Right hindlimb (tissue), 1 donor: ENCODE measurements around the gene PSG4.
"Not testable (repeated sequence)": the region's sequence is repeated elsewhere in the genome, so short reads cannot be mapped to it uniquely, and the experiment has no call there.

Experiments
- DNase-seq: peaks from one replicate; pipeline ENCODE4 v3.0.0-alpha.2; 2018

The PSG4 gene

GRCh38 chr19:43197666-43198397 is 7.6 kb downstream of the PSG4 start:
- DNase-seq: not testable (repeated sequence)

GRCh38 chr19:43194397-43194796 is 11.0 kb downstream of the PSG4 start:
- not testable (repeated sequence) for DNase-seq

DNA sequence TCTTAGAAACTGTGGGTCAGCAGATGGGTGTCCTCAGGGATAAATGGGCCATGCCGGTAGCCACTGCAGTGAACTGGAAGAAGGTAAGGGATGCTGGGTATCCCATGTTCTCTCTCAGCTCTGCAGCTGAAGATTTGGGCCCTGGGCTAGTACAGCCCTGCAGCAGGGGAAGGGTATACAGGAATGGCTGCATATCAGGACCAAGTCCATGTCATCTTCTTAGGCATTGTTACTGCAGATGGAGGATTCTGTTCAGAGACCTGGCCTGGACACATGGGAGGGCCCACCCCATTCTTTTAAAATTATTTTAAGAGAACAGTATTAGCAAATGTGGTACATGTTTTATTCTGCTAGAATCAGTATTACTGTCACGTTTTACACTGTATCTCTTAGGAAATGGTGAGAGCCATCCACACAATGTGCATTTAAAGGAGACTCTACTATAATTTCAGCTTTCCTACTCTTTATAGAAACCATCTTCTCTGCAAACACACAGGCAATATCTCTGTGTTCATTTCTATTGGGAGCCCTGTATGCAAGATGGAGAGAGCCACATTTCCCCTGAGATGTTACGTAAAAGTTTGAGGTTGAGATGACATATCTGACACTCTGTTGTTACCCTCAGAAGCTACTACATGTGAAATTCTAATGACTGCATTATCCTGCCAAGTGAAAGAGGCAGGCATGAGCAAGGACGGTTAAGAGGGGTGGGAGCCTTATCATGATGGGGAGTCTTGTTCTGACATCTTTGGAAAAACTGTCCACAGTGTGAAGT is 12.9 kb downstream of the PSG4 start:
- not testable (repeated sequence) for DNase-seq

DNA sequence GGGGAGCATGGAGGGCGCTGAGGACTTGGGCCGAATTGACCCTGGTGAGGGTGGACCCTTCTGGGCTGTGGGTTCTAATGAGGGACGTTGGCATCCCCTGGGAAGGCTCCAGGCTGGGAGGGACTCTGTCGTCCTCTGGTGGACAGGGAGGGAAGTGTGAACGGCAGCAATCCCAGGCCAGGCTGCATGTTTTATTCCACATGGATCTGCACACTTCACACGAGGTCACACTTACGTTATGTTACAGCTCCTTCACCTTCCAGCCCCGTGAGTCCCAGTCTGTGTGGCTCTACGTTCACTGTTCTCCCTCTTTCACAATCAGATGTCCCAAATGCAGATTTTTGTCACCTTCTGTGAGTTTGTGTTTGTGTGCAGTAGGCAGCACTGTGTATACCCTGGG is 17.3 kb downstream of the PSG4 start:
- not testable (repeated sequence) for DNase-seq

DNA sequence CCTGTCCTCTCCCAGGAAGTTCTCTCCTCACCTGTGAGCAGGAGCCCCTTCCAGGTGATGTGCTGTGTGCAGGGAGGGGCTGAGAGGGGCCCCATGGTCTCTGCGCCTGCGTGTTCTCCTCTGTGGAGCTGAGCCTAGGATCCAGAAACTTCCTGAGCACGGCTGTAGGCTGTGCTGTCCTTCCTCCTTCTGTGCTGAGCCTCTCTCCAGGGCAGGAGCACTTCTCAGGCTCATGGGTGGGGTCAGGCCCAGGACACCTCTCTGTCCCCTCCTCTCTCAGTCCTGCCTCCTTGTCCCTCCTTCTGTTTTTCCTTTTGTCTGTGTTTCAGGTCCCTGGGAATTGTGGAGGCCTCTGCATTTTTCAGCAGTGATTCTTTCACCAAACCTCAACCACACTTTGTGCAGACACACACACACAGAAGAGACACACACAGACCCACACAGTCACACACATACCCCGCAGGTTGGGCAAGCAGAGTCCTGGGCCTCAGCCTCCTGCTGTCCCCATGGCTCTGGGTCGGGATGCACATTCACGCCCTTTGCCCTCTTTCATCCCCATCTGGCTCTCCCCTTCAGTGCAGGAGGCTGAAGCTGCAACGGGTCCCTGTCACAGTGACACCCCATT is 19.0 kb downstream of the PSG4 start, which contains the start of gene PSG5:
Gene PSG5 (minus strand): TSS at position 226 of the 625 bp plus-strand sequence. CDS start 131 bp downstream, at position 95.
- not testable (repeated sequence) for DNase-seq

DNA sequence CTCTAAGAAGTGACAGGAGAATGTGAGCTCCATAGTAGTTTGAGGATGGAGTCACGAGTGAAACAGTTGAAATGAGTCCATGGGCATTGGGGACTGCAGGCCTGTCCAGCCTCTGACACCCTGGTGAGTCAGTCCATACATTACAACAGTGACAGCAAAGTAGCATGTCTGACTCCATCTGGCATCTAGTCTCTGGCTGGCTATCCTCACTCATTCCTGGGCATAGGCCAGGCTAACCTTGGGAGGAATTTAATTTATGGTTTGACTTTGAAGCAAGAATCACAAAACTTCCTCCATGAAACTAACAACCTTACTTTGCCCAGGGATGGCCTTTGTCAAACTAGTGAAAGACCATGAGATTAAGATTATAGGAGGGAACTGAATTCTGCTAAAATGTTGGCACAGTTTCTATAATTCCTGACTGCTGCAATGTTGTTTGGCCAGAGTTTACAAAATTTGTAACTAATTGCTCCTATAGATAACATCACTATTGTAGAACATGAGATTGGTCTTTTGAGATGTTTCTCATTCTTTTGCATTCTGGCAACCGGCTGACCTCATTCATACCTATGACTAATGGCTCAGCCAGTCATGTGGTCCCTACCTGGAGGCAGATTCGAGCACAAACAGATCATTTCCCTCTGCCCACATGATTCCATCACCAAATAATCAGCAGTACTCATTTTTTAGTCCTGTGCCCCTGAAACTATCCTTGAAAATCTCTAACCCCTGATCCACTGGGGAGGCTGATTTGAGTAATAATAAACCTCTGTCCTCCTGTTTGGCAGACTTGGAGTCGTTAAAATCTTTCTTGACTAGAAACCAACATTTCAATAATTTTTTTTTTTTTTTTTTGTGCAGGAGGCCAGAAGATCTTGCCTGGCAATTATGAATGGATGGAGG is 23.3 kb downstream of the PSG4 start:
- DNase-seq: not testable (repeated sequence)

DNA sequence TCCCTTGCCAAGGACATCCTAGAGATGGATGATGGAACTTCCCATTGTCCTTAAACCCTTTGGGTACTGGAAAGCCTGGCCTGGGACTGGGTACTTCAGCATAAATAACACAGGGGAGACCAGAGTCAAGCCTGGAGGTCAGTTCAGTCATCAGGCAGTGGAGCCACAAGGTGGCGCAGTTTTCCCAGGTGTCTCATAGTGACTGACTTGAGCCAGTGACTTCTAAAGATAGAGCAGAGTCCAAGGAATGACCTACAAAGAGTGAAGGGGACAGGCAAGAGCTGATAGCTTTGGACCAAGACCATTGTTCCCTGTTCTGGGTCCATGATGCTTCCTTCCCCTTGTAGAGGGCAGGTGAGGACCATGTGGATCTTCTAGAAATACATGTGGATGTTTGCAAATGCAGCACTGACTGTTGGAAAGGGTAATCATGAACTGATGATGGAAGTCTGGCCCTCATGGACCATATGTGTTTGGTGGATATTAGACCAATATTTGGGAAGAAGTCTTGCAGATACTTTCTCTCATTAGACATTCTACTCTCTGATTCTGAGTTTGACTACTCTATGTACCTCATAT is 25.8 kb downstream of the PSG4 start:
- DNase-seq: not testable (repeated sequence)

DNA sequence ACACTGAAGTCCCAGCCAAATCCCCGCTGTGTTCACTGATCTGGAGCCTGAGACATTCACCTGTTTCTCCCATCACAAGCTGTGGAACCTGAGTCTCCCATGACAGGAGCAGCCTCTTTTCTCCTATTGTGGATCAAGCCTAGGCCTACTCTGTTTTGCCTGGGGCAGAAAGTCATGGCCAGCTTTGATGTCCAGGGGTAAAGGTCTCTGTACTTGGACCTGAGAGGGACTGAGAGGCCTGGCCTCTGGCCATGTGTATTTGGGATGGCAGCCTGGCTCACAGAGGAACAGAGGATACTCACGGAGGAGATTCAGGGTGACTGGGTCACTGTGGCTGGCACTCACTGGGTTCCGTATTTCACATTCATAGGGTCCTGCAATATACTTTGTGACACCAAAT is 26.9 kb downstream of the PSG4 start:
- not testable (repeated sequence) for DNase-seq

DNA sequence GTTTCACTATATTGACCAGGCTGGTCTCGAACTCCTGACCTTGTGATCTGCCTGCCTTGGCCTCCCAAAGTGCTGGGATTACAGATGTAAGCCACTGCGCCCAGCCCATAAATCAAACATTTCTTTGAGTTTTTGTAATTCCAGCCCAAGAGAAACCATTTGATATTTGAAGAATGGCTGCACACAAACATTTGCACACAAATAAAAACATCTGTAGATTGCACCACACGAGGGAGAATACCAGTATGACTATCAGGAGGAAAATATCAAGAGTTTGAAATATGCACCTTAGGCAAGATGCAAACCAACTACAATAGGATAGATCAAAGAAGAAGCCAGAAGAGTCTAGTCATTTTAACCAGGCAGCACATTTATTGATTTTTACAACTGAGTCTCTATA is 39.5 kb downstream of the PSG4 start:
- not testable (repeated sequence) for DNase-seq

DNA sequence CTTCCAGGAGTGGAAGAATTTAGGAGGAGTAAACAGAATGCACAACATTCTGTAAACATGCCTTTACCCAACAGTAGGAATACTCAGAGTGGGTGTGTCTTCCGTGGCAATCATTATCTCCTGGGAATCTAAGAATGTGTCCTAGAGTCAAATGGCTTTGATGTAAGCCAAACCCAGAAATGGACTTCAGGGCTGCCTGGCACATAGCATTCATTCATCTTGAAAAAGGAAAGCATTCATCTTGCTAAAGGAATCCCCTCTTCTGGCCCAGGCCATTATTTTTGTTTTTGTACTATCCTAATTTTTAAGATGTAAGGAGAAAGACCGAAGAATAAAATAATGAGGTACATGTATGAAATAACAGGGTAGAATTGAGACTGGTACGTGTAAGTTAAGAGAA is 42.3 kb downstream of the PSG4 start:
- not testable (repeated sequence) for DNase-seq

- DNase-seq: not testable (repeated sequence)
Measured at GRCh38 chr19:43162261-43162660, 43.2 kb downstream of the PSG4 start.

- no peak for DNase-seq
Measured at GRCh38 chr19:43152214-43152613, 53.2 kb downstream of the PSG4 start.

DNA sequence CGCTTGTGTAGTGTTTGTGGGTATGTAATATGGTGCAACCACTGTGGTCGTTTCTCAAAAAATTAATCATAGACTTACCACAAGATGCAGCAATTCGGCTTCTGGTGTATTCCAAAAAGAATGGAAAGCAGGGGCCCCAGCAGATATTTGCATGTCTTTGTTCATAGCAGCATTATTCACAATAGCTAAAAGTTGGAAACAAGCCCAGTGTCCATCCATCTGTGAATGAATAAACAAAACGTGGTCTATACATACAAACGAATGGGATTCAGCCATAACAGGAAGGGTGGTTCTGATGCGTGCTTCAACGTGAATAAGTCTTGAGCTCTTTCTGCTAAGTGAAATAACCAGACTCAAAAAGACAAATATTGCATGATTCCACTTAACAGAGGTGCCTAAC is 55.6 kb downstream of the PSG4 start:
- not testable (repeated sequence) for DNase-seq

DNA sequence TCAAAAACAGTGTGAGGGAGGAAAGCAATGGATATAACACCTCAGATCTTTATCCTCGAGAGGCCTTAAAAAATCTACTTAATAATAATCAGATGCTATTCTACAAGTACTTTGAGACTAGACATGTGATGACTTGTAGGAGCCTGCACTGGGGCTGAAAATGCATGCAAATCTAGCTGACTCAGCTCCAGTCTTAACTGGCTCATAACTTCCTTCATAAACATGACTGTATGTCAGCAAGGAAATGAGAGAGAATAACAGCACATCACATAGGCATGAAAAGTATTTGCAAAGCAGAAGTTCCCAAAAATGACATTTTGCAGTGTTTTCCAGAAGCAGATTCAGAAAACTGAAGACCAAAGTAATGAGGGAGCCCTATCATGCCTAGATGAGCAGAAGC is 57.2 kb downstream of the PSG4 start:
- no peak for DNase-seq
